Neural cell (in vitro differentiated cells): Measurements from ENCODE around the gene CCDC9B.

ENCODE experiments used
- POLR2AphosphoS5 ChIP-seq: IDR thresholded peaks from 2 replicates; pipeline ENCODE4 v1.6.1; 2012
- TF ChIP-seq, protein P1 (sequence below): fragments of 450-650 bp; IDR thresholded peaks from 2 replicates; pipeline ENCODE4 v1.5.1; 2014; ENCODE audit warnings: antibody characterized with exemption, mild to moderate bottlenecking, moderate library complexity; ENCODE audit not compliant: poor library complexity, severe bottlenecking

DNA sequence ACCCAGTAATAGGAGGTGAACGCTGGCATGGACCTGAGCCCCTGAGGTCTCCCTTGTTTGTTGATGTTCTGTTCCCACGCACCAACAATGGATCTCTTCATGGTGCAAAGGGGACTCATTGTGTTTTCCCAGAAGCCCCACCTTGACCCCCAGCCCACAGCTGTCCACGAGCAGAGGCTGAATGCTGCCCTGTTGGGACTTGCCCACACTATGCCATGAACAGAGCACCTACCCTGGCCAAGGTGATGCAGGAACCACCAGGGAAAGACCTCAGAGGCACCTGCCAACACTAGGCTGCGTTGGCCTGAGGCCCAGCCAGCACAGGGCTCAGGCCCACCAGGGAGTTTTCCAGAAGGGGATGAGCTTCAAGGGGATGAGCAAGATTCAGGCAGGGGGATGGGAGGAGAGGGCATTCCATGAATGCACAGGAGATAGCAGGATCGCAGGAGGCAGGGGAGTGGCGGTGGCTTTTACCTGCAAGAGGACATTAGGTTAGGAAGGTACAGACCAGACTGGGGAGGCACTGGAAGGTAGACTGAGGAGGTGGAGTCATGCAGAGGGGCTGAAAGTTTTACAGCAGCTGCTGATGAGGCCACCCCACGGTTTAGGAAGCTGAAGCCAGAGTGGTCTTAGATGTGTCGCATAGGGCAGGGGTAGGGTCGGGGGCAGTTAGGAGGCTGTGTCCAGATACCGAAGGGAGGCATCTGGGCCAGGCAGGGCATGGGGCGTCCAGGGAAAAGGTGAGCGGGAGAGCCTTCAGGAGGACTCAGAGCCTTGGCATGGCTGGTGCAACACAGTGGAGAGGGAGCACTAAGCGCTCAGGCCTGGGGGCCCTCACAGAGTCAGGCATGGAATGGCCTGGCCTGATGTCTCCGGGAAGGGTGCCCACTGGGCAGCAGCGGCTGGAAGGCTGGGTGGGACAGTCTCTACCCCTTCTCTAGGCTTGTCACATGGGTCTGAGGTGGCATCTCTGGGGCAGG lies 6.1 kb upstream of the CCDC9B start:
- TF ChIP-seq, protein P1, sequence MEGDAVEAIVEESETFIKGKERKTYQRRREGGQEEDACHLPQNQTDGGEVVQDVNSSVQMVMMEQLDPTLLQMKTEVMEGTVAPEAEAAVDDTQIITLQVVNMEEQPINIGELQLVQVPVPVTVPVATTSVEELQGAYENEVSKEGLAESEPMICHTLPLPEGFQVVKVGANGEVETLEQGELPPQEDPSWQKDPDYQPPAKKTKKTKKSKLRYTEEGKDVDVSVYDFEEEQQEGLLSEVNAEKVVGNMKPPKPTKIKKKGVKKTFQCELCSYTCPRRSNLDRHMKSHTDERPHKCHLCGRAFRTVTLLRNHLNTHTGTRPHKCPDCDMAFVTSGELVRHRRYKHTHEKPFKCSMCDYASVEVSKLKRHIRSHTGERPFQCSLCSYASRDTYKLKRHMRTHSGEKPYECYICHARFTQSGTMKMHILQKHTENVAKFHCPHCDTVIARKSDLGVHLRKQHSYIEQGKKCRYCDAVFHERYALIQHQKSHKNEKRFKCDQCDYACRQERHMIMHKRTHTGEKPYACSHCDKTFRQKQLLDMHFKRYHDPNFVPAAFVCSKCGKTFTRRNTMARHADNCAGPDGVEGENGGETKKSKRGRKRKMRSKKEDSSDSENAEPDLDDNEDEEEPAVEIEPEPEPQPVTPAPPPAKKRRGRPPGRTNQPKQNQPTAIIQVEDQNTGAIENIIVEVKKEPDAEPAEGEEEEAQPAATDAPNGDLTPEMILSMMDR, result no peak
- TF ChIP-seq POLR2AphosphoS5, result no peak
